Stimulated activated CD8-positive, alpha-beta memory T cell treated with anti-CD3 and anti-CD28 coated beads, Interleukin-12 subunit alpha, Interleukin-12 subunit beta, amount 100 ng/mL, for 24 hours (primary cell): ENCODE results near the gene IGSF9B.

Source experiments
- DNase-seq: peaks from one replicate; pipeline ENCODE4 v3.0.0-alpha.2; 2020; ENCODE audit errors: extremely low read depth

The IGSF9B gene

DNA sequence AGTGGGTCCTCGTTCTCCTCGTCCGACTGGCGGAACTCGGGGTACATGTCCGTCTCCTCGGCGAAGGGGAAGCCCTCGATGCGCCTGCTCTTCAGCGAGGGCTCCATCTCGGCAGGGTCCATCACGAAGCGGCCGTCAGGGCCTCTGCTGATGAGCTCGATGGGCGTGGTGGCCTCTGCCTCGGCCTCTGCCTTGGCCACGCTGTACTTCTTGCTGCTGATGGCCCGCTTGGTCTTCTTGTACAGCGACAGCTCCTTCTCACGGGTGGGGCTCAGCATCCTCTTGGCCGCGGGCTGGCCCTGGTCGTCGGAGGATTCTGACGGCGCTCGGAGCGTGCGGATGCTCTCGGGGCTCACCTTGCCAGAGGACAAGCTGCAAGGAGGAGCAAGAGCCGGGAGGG is 35.7 kb downstream of the IGSF9B start:
- no peak for DNase-seq

- no peak for DNase-seq
These were observed 36.4 kb downstream of the IGSF9B start for GRCh38 chr11:133920109-133920990.

GRCh38 chr11:133919330-133920108 is 37.2 kb downstream of the IGSF9B start:
- DNase-seq, result no peak

- DNase-seq, result no peak
These were observed 38.0 kb downstream of the IGSF9B start for GRCh38 chr11:133918608-133919260.

GRCh38 chr11:133917921-133918607 is 38.7 kb downstream of the IGSF9B start:
- no peak for DNase-seq

GRCh38 chr11:133916784-133917440 is 39.9 kb downstream of the IGSF9B start:
- DNase-seq, result no peak

DNA sequence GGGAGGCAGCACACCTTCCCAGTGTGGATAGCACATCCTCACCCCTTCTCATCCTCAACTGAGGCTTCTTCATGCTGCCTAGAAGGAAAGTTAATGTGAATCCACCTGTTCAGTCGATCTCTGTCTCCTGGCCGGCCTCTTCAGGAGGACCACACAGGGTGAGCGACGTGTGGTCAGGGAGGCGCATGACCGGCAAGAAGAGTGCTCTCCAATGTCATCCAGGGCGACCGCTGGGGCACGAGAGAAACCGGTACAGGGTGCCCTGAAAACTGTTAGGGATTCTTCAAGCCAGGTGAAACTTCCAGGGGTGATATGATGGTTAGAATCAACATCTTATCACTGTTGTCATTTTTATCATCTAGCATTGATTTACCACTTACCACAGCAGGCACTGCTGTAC is 43.0 kb downstream of the IGSF9B start:
- no peak for DNase-seq

DNA sequence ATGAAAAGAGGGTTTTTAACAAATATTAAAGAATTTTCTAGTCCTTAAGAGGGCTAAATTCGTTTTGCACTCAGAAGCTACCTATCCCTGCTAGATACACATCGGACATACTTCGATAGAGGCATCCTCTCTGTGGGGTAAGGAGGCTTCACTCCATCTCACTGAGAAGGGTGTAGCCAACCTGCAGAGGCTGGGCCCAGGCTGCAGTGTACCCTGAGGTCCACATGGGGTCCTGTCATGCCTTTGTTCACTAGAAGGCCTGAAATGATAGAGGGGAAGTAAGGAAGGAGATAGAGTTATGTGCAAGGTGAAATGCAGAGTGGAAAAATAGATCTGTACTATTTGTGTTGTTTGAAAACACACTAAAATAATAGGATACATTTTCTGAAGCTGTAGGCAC is 45.6 kb downstream of the IGSF9B start:
- DNase-seq, result no peak

DNA sequence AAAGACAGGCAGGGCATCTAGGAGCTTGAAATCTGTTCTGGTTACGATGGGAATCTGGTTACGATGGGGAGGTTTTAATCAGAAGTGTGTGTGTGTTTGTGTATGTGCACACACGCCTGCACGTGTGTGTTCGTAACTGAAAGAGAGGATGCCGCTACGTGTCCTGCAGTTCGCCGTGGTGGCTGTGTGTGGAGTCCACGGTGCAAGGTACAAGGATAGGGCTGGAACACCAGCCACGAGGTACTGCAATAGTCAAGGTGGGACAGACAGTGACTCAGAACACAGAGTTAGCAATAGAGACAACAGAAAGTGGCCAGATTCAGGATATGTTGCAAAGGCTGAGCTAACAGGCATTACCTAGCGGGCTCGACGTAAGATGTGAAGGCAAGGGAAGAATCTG is 46.7 kb downstream of the IGSF9B start:
- no peak for DNase-seq

GRCh38 chr11:133908827-133909226 is 47.9 kb downstream of the IGSF9B start:
- no peak for DNase-seq

DNA sequence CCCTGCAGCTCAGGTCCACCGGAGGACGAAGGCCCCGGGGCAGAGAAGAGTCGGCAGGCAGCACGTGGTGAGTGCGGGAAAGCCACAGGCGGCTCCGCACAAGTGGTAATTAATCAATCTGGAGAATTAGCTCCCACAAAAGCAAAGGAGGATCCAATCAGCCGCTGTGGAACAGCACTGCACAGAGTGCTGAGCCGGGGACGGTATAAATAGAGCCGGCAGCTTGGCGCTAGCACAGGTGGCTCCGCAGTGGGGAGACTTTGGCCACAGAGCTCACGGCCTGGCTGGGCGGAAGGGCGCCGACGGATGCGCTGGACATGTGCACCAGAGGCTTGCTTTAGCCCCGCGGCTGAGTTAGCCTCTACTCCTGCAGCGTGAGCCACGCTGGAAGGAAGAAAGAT is 48.9 kb downstream of the IGSF9B start:
- DNase-seq, result no peak

DNA sequence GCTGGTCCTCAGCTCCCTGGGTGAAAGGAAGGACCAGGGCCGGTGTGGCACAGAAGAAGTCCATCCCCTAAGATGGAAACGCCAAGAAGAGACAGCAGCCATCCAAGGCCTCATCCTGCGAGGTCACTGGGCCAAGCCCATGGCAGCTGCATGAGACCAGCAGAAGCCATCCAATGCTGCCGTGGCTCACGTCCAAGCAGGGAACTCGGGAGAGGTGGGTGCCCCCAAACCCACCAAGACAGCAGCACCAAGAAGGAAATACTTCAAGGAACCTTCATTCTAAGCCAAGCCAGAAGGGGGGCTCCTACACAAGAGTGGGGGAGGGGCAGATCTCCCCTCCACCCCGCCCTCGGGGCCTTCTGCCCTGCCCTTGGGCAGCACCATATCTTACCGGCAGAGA is 49.6 kb downstream of the IGSF9B start:
- DNase-seq, result no peak

DNA sequence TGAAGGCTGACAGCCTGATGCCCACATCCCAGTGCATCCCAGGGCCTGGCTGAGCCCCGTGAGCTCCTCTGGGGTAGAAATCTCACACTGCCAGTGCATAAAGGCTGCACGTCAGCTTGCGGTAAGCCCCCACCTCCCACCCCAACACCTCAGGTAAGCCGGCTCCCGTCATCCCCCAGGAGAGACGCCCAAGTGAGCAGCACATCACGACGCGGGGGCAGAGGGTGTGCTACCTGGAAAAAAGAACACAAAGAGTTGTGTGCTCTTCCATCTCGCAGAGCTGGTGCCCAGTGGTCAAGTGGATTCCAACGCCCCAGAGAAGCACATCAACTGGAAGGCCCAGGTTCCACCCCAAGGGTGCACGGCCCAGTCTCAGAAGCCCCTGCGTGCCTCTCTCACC is 50.0 kb downstream of the IGSF9B start:
- no peak for DNase-seq

DNA sequence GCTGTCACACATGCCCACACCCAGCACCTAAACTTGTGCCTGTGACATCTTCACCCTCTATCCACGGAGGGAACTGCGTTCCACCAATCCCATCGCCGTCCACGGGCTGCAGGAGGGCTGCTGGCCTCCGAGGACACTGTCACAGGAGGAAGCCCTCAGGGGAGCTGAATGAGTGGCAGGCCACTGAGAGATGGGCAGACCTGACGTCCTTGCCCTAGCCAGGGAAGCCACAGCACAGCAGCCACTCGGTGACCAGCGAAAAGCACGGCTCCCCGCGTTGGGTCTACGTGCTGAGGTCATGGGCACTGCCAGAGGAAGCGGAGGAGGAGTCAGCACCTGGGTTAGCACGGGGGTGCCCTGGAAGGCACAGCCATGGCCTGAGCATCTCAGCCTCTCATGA is 50.5 kb downstream of the IGSF9B start:
- DNase-seq, result no peak

- no peak for DNase-seq
These were observed 51.1 kb downstream of the IGSF9B start for GRCh38 chr11:133905677-133906156.

- no peak for DNase-seq
These were observed 51.8 kb downstream of the IGSF9B start for GRCh38 chr11:133904818-133905515.

GRCh38 chr11:133903875-133904817 is 52.6 kb downstream of the IGSF9B start:
- no peak for DNase-seq

- no peak for DNase-seq
These were observed 53.7 kb downstream of the IGSF9B start for GRCh38 chr11:133903056-133903455.

GRCh38 chr11:133902506-133902905 is 54.3 kb downstream of the IGSF9B start:
- DNase-seq, result no peak
